ENCODE measurements around the gene PPEF1. TPM values are rescaled to one million over a fixed set of nuclear protein-coding genes. Genes with fewer than 3 reads are reported as not detected.

PPEF1 gene
- total RNA-seq, 4 donors from 2014 or later = not detected

DNA sequence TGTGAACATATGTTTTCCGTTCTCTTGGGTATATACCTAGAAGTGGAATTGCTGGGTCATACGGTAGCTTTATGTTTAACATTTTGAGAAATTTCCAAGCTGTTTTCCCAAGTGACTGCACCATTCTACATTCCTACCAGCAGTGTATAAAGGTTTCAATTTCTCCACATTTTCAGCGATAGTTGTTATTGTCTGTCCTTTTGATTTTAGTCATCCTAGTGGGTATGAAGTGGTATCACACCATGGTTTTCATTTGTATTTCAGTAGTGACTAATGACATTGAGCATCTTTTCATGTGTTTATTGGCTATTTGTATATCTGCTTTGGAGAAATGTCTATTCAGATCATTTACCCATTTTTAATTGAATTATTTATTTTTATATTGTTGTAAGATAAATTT lies 2.4 kb downstream of the PPEF1 start:
- no peaks in the 10 kb centered on the region for H3K27me3 ChIP-seq
- H3K4me3 ChIP-seq = no peak overlapping the region
- H3K9me3 ChIP-seq = no peaks in the 10 kb centered on the region
- H3K4me1 ChIP-seq = no peaks in the 10 kb centered on the region
- no peak for DNase-seq
- no peak for TF ChIP-seq POLR2A (IDR thresholded peaks at IDR 0.05)
- TF ChIP-seq, protein P1, sequence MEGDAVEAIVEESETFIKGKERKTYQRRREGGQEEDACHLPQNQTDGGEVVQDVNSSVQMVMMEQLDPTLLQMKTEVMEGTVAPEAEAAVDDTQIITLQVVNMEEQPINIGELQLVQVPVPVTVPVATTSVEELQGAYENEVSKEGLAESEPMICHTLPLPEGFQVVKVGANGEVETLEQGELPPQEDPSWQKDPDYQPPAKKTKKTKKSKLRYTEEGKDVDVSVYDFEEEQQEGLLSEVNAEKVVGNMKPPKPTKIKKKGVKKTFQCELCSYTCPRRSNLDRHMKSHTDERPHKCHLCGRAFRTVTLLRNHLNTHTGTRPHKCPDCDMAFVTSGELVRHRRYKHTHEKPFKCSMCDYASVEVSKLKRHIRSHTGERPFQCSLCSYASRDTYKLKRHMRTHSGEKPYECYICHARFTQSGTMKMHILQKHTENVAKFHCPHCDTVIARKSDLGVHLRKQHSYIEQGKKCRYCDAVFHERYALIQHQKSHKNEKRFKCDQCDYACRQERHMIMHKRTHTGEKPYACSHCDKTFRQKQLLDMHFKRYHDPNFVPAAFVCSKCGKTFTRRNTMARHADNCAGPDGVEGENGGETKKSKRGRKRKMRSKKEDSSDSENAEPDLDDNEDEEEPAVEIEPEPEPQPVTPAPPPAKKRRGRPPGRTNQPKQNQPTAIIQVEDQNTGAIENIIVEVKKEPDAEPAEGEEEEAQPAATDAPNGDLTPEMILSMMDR (IDR thresholded peaks at IDR 0.05) = no peak
- H3K27ac ChIP-seq = no peak overlapping the region
- no peaks in the 10 kb centered on the region for H3K36me3 ChIP-seq

DNA sequence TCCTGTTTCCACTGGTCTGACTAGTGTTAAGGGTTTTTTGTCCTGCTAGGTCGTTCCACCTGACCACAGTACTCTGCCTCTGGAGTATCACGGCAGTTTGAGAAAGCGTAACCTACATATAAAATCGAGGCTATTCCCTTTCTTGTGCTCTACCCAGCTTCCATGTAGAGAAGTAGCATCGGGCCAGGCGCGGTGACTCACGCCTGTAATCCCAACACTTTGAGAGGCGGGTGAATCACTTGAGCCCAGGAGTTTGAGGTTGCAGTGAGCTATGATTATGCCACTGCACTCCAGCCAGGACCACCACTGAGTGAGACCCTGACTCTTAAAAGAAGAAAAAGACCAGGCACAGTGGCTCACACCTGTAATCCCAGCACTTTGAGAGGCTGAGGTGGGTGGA lies 7.5 kb downstream of the PPEF1 start:
- TF ChIP-seq POLR2A (IDR thresholded peaks at IDR 0.05) = no peak
- TF ChIP-seq, protein P1 (IDR thresholded peaks at IDR 0.05) = no peak
- Histone ChIP-seq H3K36me3 (no peaks in the 10 kb centered on the region), H3K4me1 (no peaks in the 10 kb centered on the region), H3K9me3 (no peaks in the 10 kb centered on the region), H3K4me3 (no peak overlapping the region), H3K27ac (no peak overlapping the region), H3K27me3 (no peaks in the 10 kb centered on the region)
- DNase-seq = no peak

DNA sequence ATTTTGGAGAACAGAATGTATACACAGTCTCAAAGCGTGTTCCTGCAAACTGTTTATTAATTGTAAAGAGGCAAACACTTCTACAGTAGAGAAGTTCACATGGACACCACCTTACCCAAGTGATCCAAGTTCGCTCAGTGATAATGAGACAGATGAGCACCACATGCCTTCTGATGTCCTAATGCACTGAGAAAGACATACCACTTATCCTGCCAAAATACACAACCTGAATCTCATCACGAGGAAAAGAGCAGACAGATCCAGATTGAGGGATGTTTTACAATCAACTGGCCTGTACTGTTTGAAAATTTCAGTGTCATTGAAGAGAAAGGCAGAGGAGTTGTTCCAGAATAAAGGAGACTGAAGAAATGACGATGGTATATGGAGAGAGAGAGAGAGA lies 12.4 kb downstream of the PPEF1 start:
- no peaks in the 10 kb centered on the region for H3K4me1 ChIP-seq
- H3K9me3 ChIP-seq = no peaks in the 10 kb centered on the region
- no peak overlapping the region for H3K27ac ChIP-seq
- DNase-seq = no peak
- H3K36me3 ChIP-seq = no peaks in the 10 kb centered on the region
- no peaks in the 10 kb centered on the region for H3K27me3 ChIP-seq
- TF ChIP-seq, protein P1 (IDR thresholded peaks at IDR 0.05) = no peak
- no peak for TF ChIP-seq POLR2A (IDR thresholded peaks at IDR 0.05)
- H3K4me3 ChIP-seq = no peak overlapping the region

DNA sequence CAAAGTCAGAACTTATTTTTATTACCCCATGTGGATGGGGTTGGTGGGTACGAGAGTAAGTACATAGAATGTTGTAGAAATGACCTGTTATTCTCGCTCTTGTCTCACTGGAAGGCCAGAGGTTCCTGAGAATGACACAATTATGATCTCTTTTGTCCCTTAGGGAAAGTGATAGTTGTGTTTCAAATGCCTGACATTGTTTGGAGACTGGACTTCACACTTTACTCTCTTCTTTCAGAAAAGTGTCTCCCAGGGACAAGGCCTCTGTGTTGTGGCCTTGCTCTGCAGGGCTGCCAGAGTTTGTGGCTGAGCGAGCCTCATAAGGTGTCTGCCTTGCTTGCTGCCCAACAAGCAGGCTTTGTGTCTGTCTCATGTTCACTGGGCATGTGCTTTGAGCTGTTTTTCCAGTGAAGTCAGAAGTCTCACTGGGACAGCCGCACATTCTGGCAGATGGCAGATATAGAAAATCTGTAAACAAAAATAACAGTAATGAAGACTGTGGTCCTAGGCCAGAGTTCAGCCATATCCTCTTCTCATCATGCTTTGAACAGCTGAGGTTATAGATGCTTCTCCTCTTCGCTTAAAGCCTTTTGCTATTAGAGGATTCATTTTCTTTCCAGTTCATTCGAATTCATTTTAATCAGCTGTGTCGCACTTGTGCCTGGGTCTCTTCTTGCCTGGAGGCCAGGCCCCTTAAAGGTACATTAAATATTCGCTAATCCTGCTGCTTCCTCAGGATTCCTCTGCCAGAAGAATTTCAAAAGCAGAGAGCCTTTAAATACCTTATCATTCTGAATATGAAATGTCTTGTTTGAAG lies 14.4 kb downstream of the PPEF1 start:
- DNase-seq = no peak
- Histone ChIP-seq H3K27me3 (no peaks in the 10 kb centered on the region), H3K36me3 (no peaks in the 10 kb centered on the region), H3K9me3 (no peaks in the 10 kb centered on the region), H3K4me3 (no peak overlapping the region), H3K27ac (no peak overlapping the region), H3K4me1 (no peaks in the 10 kb centered on the region)
- TF ChIP-seq POLR2A (IDR thresholded peaks at IDR 0.05) = no peak
- TF ChIP-seq, protein P1 (IDR thresholded peaks at IDR 0.05) = no peak

DNA sequence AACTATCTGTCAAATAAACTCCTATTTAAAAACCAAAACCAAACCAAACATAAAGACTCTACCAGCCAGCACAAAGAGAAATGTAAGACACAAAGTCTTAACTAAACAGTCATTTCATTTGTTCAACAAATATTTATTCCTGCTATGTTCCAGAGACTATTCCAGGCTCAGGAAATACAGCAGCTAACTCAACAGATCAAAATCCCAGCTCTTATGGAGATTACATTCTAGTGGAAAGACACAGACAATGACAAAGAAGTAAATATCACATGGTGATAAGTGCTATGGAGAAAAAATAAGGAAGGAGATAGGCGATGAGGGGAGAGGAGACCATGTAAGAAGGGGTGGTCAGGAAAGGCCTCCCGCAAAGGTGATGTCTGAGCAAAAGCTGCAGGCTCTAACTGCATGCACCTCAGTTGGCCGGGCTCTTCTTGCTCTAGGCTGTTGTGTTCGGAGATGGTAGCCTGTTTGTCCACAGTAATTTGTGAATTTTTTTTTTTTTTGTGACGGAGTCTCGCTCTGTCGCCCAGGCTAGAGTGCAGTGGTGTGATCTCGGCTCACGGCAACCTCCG lies 15.1 kb downstream of the PPEF1 start:
- Histone ChIP-seq H3K27ac (no peak overlapping the region), H3K4me3 (no peak overlapping the region)
- TF ChIP-seq, protein P1 (IDR thresholded peaks at IDR 0.05) = no peak
- TF ChIP-seq POLR2A (IDR thresholded peaks at IDR 0.05) = no peak

More for the DNA sequence above, 15.1 kb downstream of the PPEF1 start:
- no peaks in the 10 kb centered on the region for H3K9me3 ChIP-seq
- no peak for DNase-seq
- no peaks in the 10 kb centered on the region for H3K27me3 ChIP-seq
- no peaks in the 10 kb centered on the region for H3K36me3 ChIP-seq
- no peaks in the 10 kb centered on the region for H3K4me1 ChIP-seq
